SK-N-SH treated with all-trans-retinoic acid at 6 μM for 48 hours (cell line): Measurements from ENCODE around the gene KCNT2.

Experiments
- ARNTL ChIP-seq: fragments of 450-650 bp; formaldehyde crosslinking; IDR thresholded peaks from 2 replicates; pipeline ENCODE4 v1.5.0; 2020; ENCODE audit warnings: low read depth, mild to moderate bottlenecking, moderate library complexity, borderline replicate concordance
- PATZ1 ChIP-seq: fragments of 250-450 bp; sonication (Bioruptor Pico); IDR thresholded peaks from 2 replicates; pipeline ENCODE4 v1.8.0; 2020; ENCODE audit warnings: mild to moderate bottlenecking, moderate library complexity, borderline replicate concordance
- TOX ChIP-seq: fragments of 250-450 bp; sonication (Bioruptor Pico); IDR thresholded peaks from 2 replicates; pipeline ENCODE4 v1.8.0; 2021; ENCODE audit warnings: mild to moderate bottlenecking, moderate library complexity, borderline replicate concordance
- ZC3H10 ChIP-seq: fragments of 250-450 bp; sonication (Bioruptor Pico); IDR thresholded peaks from 2 replicates; pipeline ENCODE4 v1.5.1; 2021; ENCODE audit warnings: mild to moderate bottlenecking, moderate library complexity
- ZFP3 ChIP-seq: fragments of 250-450 bp; sonication (Bioruptor Pico); IDR thresholded peaks from 2 replicates; pipeline ENCODE4 v1.5.0; 2020; ENCODE audit warnings: mild to moderate bottlenecking, moderate library complexity
- ZFP30 ChIP-seq: fragments of 450-650 bp; formaldehyde crosslinking; IDR thresholded peaks from 2 replicates; pipeline ENCODE4 v1.5.0; 2022; ENCODE audit warnings: mild to moderate bottlenecking, moderate library complexity
- ZNF565 ChIP-seq: fragments of 450-650 bp; formaldehyde crosslinking; conservative IDR thresholded peaks from 2 replicates; pipeline ENCODE4 v1.5.0; 2020; ENCODE audit warnings: low read depth, mild to moderate bottlenecking, moderate library complexity
- ZNF8 ChIP-seq: fragments of 450-650 bp; formaldehyde crosslinking; IDR thresholded peaks from 2 replicates; pipeline ENCODE4 v1.5.0; 2020; ENCODE audit warnings: mild to moderate bottlenecking, moderate library complexity

GRCh38 chr1:196412326-196412725 is 195.9 kb downstream of the KCNT2 start:
- no peak for TF ChIP-seq ZC3H10 (CRISPR knock-in tag)
- TF ChIP-seq TOX (CRISPR knock-in tag), result no peak
- TF ChIP-seq ZNF8 (CRISPR knock-in tag), result no peak
- no peak for TF ChIP-seq ZFP30 (CRISPR knock-in tag)
- TF ChIP-seq ZNF565 (CRISPR knock-in tag), result no peak
- TF ChIP-seq ARNTL (CRISPR knock-in tag), result no peak
- TF ChIP-seq ZFP3 (CRISPR knock-in tag), result no peak
- TF ChIP-seq PATZ1, result no peak
